COR-L47 (cell line): Measurements from ENCODE around the gene GAMT.

Experiments
- DNase-seq: peaks from one replicate; lab custom pipeline; 2025; lab: John Stamatoyannopoulos, UW

Gene GAMT

GRCh38 chr19:1399745-1400144, 1.6 kb downstream of the GAMT start:
- DNase-seq, result no peak

GRCh38 chr19:1399079-1399478, 2.3 kb downstream of the GAMT start:
- DNase-seq, result no peak

GRCh38 chr19:1397838-1398237, 3.5 kb downstream of the GAMT start:
- no peak for DNase-seq

- DNase-seq, result no peak
Measured at GRCh38 chr19:1396768-1397679, 4.3 kb downstream of the GAMT start.

DNA sequence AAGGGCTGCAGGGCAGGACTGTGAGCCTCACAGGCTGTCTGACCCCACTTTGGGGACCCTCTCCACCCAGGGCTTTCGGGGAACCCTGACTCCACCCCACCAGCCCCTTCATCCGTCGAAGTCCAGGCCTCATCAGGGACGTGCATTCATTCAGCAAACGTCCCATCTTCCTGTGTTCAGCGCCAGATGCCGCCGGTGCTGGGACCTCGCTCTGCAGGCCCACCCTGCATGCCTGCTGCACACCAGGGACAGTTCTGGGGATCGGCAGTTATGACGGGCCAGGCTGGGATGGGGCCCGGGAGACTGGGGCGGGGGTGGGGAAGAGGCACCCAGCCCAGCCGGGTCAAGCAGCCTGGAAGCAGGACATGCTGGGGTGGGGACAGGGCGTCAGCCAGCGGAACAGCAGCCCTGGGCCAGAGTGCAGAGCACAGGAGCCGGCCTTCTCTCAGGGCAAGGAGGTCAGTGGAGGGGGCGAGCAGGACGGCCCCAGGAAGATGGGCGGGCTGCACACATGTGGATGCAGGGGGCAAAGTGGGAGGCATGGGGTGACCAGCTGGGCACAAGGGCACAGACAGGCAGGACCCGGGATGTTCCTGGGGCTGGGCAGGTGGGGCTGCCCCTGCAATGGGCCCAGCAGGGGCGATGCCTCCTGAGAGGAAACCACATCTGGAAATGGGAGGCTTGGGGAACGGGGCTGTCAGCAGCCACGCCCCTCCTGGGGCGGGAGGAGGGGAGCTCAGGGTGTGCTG, 5.1 kb downstream of the GAMT start:
- DNase-seq, result no peak

- no peak for DNase-seq
Measured at GRCh38 chr19:1395194-1396018, 5.9 kb downstream of the GAMT start.

DNA sequence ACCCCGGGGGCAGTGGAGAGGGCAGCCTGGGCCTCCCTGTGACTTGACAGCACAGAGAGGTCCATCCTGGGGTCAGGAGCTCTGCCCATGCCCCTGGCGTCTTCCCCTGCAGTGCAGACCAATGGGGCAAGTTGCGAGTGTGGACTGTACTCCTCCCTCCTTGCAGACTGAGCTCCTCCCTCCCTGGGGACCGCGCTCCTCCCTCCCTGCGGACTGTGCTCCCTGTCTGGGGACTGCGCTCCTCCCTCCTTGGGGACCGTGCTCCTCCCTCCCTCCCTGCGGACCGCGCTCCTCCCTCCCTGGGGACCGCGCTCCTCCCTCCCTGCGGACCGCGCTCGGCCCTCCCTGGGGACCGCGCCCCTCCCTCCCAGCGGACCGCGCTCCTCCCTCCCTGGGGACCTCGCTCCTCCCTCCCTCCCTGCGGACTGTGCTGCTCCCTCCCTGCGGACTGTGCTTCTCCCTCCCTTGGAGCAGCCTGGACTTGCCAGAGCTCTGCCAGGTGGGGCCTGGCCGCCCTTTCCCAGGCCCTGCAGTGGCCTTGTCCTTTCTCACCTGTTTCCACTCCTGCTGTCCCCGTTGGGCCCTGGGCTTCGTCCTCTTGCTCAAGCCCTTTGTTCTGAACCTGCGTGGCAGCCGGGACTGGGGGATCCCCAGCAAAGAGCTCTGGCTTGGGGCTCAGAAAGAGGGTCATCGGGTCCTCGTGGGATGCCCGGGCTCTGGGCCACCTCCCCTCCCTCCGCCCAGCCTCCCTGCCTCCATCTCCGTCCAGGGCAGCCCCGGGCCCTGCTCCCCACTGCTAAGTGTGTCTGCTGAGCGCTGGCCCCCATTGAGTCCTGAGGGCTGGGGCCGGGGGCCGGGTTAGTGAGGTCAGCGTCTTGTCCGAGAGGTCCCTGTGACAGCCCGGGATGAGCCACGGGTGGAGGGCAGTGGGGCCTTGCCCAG, 6.8 kb downstream of the GAMT start:
- DNase-seq, result no peak

DNA sequence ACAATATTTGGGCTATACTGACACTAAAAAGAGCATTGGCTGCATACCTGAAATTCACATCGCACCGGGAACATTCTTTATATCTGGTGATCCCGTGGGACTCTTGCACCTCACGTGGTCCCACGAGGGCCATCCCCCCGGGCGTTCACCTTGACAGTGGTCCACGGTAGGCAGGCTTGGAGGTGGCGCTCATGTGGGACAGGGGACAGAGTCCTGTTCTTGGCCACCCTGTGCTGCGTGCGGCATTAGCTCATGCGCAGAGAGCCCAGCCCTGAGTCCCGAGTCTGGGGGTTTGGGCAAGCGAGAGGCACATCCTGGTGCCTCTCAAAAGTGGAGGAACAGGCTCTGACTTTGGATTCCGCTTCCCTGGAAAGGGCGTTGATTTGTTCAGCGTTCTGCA, 7.5 kb downstream of the GAMT start:
- no peak for DNase-seq

DNA sequence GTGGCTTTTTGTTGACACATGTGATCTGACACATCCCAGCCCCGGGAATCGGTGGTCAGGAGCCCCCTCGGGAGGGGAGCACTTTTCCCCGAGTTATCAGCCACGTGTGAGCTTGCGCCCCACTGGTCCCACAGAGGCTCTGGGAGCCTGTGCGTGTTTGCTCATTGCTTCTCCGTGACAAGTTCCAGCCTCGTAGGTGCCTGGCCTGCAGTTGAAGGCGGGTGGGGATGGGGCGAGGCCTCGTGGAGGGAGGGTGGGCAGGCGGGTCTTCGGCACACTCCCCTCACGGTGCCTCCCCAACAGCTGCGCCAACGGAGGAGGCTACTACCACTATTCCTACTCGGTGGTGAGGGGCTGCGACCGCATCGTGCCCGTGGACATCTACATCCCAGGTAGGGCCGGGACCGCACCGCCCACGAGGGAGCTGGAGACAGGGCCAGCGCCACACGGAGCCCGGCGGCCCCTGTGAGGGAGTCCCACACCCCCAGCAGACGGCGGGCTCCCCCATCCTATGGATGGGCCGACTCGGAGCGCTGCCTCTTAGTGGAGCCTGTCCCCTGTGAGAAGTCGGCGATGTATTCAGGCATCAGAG, 8.3 kb downstream of the GAMT start:
- no peak for DNase-seq

DNA sequence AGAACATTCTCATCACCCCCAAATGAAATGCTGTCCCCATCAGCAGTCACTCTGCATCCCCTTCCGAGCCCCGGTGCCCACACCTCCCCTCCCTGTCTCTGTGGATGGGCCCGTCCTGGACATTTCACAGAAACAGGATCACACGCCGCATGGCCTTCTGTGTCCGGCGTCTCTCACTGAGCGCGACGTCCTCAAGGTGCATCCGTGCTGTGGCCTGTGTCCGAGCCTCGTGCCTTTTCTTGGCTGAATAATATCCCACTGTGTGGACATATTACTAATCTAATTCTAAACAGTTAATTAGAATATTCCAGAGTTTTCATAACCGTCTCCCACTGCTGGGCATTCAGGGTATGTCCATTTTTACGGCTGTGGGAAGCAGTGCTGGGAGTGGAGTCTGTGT, 8.9 kb downstream of the GAMT start:
- no peak for DNase-seq

GRCh38 chr19:1390890-1391423, 10.4 kb downstream of the GAMT start:
- no peak for DNase-seq

DNA sequence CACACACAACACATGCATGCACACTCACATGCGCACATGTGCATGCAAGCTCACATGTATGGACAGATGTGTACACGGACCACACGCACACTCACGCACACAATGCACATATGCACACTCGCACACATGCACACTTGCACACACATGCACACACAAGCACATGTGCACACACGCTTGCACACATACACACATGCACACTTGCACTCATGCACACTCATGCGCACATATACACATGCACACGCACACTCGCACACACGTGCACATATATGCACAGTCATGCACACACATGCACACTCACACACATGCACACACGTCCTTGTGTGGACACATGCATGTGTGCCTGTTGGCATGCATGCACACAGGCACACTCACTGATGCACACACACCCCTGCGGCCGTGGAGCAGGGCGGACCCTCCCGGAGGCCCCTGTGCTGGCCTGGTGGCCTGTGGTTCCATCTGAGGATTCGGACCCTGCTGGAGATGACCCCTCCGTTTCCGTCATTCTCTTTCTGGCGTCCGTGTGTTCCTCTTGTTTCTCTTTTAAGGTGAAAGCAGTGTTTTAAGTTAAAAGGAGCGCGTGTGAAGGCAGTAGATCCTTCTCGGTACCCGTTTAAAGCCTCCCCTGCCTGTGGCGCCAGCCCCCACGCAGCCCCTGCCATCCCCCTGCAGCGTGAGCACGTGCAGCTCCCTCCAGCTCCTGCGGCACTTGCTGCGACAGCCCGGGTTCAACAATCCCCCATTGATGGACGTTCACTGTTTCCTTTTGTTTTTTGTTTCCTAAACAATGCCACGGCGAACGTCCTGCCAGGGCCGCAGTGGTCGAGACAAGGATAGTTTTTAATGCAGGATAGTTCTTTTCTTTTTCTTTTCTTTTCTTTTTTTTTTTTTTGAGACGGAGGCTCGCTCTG, 12.1 kb downstream of the GAMT start:
- no peak for DNase-seq

- no peak for DNase-seq
Measured at GRCh38 chr19:1388637-1389026, 12.7 kb downstream of the GAMT start.

DNA sequence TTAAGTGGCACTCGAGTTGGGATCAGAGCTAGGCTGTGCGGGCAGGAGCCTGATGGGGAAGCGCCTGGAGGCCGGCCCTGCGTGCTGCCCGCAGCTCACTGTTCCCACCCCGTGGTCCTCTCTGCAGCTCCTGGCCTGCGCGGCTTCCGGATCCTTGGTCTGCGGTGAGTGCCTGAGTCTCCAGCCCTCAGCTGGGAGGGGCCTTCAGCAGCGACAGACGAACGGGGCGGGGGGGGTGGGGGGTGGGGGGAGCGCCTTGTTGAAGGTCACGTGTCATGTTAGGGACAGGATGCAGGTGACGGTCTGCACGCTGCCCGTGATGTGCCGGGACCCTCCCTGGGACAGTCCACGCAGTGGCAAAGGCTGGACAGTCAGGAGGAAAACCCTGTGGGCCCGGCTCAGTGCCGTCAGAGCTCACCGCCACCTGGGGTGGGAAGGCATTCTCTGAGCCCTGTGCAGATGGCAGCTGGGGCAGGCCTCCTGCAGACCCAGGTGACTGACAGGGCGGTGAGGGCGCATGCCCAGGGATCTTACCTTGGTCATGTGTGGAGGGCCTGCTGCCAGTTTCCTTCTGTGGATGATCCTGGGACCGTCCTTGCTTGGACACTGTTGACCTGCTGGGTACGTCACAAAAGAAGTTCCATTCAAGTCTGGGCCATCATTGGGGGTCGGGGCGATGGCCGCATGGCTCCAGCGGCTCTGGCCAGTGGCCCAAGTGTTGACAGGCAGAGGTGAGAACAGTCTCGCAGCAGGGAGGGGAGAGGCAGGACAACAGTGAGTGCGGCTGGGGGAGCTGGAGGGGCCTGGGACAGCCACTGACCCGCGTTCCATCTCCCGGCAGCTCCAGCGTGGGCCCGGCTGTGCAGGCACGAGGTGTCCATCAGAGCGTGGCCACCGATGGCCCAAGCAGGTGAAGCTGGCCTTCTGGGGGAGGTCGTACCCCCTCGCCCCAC, 13.4 kb downstream of the GAMT start:
- no peak for DNase-seq

- DNase-seq, result no peak
Measured at GRCh38 chr19:1386945-1387683, 14.2 kb downstream of the GAMT start.

- no peak for DNase-seq
Measured at GRCh38 chr19:1385816-1386215, 15.5 kb downstream of the GAMT start.

- no peak for DNase-seq
Measured at GRCh38 chr19:1384478-1385110, 16.7 kb downstream of the GAMT start.
